Activated CD8-positive, alpha-beta T cell treated with anti-CD3 and anti-CD28 coated beads for 36 hours (primary cell): Measurements from ENCODE around the gene PABPN1L. TPM values are rescaled to one million over a fixed set of nuclear protein-coding genes. Genes with fewer than 3 reads are reported as not detected.

Experiments
- ATAC-seq: fragments of 200-7000 bp; cut with Tn5 transposase; one replicate; pipeline ENCODE4 v1.10.0; 2021; ENCODE audit warnings: mild to moderate bottlenecking, moderate library complexity
- CTCF ChIA-PET: fragments of 350-600 bp; sonication (Branson Sonifier 250); formaldehyde crosslinking; loops from one replicate; lab custom pipeline; 2021; ENCODE audit warnings: antibody characterized with exemption; lab: Charles Lee
- POLR2A ChIA-PET: fragments of 350-600 bp; sonication (Branson Sonifier 250); formaldehyde crosslinking; loops from one replicate; lab custom pipeline; 2021; ENCODE audit warnings: antibody characterized with exemption; lab: Charles Lee
- DNase-seq: peaks from one replicate; pipeline ENCODE4 v3.0.0-alpha.2; 2020
- H3K27ac Mint-ChIP-seq: one replicate; pipeline ENCODE4 v1.8.0; 2021; ENCODE audit warnings: mild to moderate bottlenecking, mixed read lengths
- H3K27me3 Mint-ChIP-seq: one replicate; pipeline ENCODE4 v1.8.0; 2021; ENCODE audit warnings: mixed read lengths
- H3K36me3 Mint-ChIP-seq: one replicate; pipeline ENCODE4 v1.8.0; 2021; ENCODE audit warnings: low read depth, mixed read lengths
- H3K4me1 Mint-ChIP-seq: one replicate; pipeline ENCODE4 v1.8.0; 2021; ENCODE audit warnings: low read depth, mixed read lengths
- H3K4me3 Mint-ChIP-seq: one replicate; pipeline ENCODE4 v1.8.0; 2021; ENCODE audit warnings: mild to moderate bottlenecking, moderate library complexity, mixed read lengths
- H3K9me3 Mint-ChIP-seq: one replicate; pipeline ENCODE4 v1.8.0; 2021; ENCODE audit warnings: mixed read lengths
- intact Hi-C: fragments of 100-400 bp; cut with micrococcal nuclease; formaldehyde crosslinking; loops from one replicate; pipeline ENCODE4 v1.10.0; 2022
- total RNA-seq, 2 experiments: library from RNA; stranded (reverse); gene quantifications; one replicate each; pipeline ENCODE4 v1.2.3, GENCODE V29; 2021
- TF ChIP-seq, protein P1 (sequence below): fragments of 200-600 bp; IDR thresholded peaks from one replicate; pipeline ENCODE4 v1.8.0; 2022; ENCODE audit warnings: antibody characterized with exemption, mild to moderate bottlenecking

PABPN1L gene
- total RNA-seq, 2 experiments from 2014 or later, result not detected

DNA sequence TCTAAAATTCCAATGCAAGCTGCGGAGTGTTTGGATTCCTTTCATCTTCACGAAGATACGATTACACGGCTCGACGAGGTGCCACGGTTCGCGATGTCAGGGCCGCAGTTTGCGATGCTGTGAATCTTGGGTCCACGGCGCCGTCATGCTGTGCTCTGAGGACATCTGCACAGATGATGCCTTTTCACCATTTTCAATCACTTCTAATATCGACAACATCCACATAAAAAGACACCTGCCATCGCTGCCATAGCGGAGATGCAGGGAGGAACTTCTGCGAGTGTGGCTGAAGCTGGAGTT, 47.9 kb downstream of the PABPN1L start:
- Mint-ChIP-seq H3K27me3 (no peaks in the 10 kb centered on the region), H3K36me3 (no peaks in the 10 kb centered on the region), H3K4me3 (no peak overlapping the region), H3K9me3 (no peaks in the 10 kb centered on the region), H3K27ac (no peak overlapping the region), H3K4me1 (peaks cover 2% of the 10 kb centered on the region)
- TF ChIP-seq, protein P1, sequence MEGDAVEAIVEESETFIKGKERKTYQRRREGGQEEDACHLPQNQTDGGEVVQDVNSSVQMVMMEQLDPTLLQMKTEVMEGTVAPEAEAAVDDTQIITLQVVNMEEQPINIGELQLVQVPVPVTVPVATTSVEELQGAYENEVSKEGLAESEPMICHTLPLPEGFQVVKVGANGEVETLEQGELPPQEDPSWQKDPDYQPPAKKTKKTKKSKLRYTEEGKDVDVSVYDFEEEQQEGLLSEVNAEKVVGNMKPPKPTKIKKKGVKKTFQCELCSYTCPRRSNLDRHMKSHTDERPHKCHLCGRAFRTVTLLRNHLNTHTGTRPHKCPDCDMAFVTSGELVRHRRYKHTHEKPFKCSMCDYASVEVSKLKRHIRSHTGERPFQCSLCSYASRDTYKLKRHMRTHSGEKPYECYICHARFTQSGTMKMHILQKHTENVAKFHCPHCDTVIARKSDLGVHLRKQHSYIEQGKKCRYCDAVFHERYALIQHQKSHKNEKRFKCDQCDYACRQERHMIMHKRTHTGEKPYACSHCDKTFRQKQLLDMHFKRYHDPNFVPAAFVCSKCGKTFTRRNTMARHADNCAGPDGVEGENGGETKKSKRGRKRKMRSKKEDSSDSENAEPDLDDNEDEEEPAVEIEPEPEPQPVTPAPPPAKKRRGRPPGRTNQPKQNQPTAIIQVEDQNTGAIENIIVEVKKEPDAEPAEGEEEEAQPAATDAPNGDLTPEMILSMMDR, result no peak
- ChIA-PET POLR2A (interaction anchor here (0.9 to 1.2 kb wide), 2 partner anchors 33 to 35 kb away, joined by 3 read pairs; no protein-coding TSS in a partner anchor), CTCF (no interaction called here)
- ATAC-seq, result no peak
- intact Hi-C loops, result no loop called here
- no peak for DNase-seq

DNA sequence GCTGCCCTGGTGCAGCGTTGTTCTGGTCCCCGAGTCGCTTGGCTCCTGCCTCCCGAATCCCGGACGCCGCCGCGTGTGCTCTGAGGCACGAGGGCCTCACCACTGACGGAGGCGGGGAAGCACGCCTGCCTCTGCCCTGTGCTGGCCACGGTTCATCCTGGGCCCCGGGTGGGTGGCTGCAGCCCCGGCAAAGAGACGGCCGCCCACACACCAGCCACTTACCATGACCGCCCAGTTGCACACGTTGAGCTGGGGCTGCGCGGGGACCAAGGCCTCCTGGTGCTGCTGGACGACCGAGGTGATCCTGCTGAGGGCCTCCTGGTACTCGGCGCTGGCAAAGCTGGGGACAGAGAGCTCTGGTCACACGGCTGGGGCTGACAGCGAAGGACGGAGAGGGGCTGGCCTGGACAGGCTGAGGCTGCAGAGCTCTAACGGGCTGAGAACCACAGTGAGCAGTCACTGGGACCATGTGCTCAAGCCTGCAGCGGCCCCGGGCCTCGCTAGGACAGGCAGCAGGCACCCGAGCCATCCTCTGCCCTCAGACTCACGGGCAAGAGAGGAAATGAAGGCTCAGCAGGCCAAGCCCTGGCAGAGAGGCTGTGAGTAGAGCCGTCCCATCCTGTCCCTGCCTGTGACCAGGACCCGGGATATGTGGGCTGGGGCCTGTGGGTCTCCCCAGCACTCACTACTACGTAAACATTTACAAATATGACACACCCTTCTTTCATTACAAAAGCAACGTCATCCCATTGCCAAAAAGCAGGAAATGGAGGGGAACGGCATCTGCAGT, 48.5 kb downstream of the PABPN1L start:
- Mint-ChIP-seq H3K27ac (no peak overlapping the region), H3K36me3 (no peaks in the 10 kb centered on the region), H3K4me1 (peaks cover 2% of the 10 kb centered on the region), H3K27me3 (no peaks in the 10 kb centered on the region), H3K9me3 (no peaks in the 10 kb centered on the region), H3K4me3 (no peak overlapping the region)
- POLR2A ChIA-PET, result interaction anchor here (0.6 to 1.2 kb wide), 4 partner anchors 34 to 110 kb away, joined by 3 read pairs; no protein-coding TSS in a partner anchor
- DNase-seq (no peak), ATAC-seq (no peak)
- TF ChIP-seq, protein P1, result no peak
- CTCF ChIA-PET, result interaction anchor here (0.8 kb wide), 1 partner anchor 39 kb away, joined by 4 read pairs; the partner anchor contains the start of genes GALNS and TRAPPC2L
- intact Hi-C loops, result no loop called here

DNA sequence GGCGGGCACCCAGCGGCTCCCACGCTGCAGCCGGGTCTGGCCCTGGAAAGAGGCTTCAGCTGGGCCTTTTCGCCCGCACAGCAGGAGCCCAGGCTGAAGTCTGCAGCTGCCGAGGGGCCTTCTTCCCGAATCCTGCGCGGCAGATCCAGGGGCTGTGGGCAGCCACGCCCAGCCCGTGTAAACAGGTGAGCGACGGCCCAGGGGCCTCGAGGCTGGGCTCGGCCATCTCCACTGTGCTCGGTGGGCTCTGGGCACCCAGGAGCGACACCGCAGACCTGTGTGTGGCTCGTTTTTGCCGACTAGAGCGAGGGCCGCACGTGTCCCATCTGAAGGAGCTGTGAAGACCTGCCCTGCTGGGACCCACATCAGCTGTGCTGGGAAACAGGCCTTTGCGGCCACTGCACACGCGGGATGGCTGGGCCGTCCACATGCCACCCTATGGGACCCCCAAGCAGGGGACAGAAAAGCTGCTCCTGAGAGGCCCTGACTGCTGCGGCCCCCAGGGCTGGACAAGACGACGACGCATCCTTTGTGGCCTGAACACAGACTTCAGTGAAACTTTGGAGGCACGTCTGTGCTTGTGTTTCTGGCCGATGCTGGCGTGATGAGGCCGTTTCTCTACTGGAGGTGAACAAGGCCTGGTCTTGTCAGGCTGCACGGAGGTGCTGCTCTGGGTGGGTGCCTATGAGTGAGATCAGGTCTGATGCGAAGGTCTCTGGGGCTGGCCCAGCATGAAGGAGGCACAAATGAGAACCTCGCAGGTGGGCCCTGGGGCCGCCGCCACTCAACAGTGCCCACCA, 49.5 kb downstream of the PABPN1L start:
- TF ChIP-seq, protein P1, result no peak
- DNase-seq, result no peak
- no peaks in the 10 kb centered on the region for H3K36me3 Mint-ChIP-seq
- H3K27ac Mint-ChIP-seq, result no peak overlapping the region
- ChIA-PET POLR2A (interaction anchor here (1.1 kb wide), 1 partner anchor 41 kb away, joined by 3 read pairs; no protein-coding TSS in a partner anchor), CTCF (interaction anchor here (0.8 to 6.1 kb wide), 2 partner anchors 40 to 41 kb away, joined by 4 to 66 read pairs; partner anchors contain the start of genes GALNS and TRAPPC2L)
- no peaks in the 10 kb centered on the region for H3K9me3 Mint-ChIP-seq
- intact Hi-C loops, result no loop called here
- H3K4me1 Mint-ChIP-seq, result peaks cover 3% of the 10 kb centered on the region
- no peak overlapping the region for H3K4me3 Mint-ChIP-seq
- no peak for ATAC-seq
- no peaks in the 10 kb centered on the region for H3K27me3 Mint-ChIP-seq

DNA sequence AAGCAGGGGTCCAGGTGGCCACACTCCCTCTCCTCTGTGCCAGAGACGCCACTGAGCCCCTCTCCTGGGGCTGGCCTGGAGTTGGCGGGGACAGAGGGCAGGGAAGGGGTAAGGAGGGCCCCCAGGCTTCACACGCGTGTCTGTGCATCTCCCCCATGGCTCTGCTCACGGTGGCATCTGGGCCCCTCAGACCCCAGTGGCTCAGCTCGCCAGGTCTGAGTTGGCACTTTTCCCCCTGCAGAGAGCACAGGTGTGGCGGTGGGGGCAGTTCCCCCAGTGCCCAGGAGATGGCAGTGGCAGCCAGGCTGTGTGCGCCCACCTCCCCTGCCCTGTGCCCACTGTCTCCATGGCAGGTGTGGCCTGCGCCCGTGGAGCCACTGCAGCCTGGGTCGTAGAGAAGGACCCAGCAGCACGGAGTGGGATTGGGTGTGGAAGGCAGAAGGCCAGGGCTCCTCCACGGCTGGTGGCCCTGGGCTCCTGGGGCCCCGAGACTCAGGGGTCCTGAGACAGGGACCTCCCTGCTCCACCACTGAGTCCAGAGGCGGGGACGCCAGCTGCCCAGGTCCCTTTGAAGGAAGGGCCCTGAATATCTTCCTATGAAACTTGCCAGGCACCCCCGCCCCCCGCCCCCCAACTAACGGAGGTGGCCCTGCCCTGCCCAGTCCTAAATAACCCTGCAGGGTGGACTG, 50.4 kb downstream of the PABPN1L start:
- TF ChIP-seq, protein P1, result peak; percentile 90
- peaks cover 4% of the 10 kb centered on the region for H3K4me1 Mint-ChIP-seq
- no peaks in the 10 kb centered on the region for H3K27me3 Mint-ChIP-seq
- H3K9me3 Mint-ChIP-seq, result no peaks in the 10 kb centered on the region
- intact Hi-C loops, result no loop called here
- POLR2A ChIA-PET, result no interaction called here
- CTCF ChIA-PET, result interaction anchor here (0.7 to 6.1 kb wide), 5 partner anchors 11 to 351 kb away, joined by 3 to 66 read pairs (median 3); partner anchors contain the start of genes GALNS and TRAPPC2L
- H3K4me3 Mint-ChIP-seq, result no peak overlapping the region
- H3K36me3 Mint-ChIP-seq, result peaks cover under 1% of the 10 kb centered on the region
- DNase-seq, result peak; percentile 72
- H3K27ac Mint-ChIP-seq, result no peak overlapping the region
- ATAC-seq, result peak; percentile 32
